Panc1 (cell line): ENCODE results near the gene SAP130.

Source experiments
- CTCF ChIP-seq: fragments of 450-650 bp; IDR thresholded peaks from 2 replicates; pipeline ENCODE4 v1.5.1; 2017; ENCODE audit warnings: mild to moderate bottlenecking
- POLR2AphosphoS5 ChIP-seq: IDR thresholded peaks from 2 replicates; pipeline ENCODE4 v1.6.1; 2012; ENCODE audit warnings: mild to moderate bottlenecking, low read depth, low read length, moderate library complexity
- REST ChIP-seq, 2 experiments: IDR thresholded peaks; 2 replicates each; pipeline ENCODE4 v1.6.1; 2011 to 2012; ENCODE audit warnings: low read depth in 2 of 2, control low read depth in 1 of 2, low read length in 1 of 2, mild to moderate bottlenecking in 1 of 2, moderate library complexity in 1 of 2; ENCODE audit not compliant: insufficient read depth in 1 of 2

GRCh38 chr2:127913808-127914457 lies 113.9 kb downstream of the SAP130 start:
- TF ChIP-seq POLR2AphosphoS5 (no peak), CTCF (no peak), REST (IDR thresholded peaks at IDR 0.05; ENCODE audit: insufficient read depth in 1 of 2, low read depth in 2 of 2, low read length in 1 of 2) (no peak)
